HG03378 (cell line): ENCODE measurements around the gene UBL4A.
A peak's percentile ranks its signal among the peaks of the same experiment; 100 is the strongest.

Source experiments
- ATAC-seq: cut with Tn5 transposase; IDR thresholded peaks from one replicate; pipeline ENCODE4 v1.9.1; 2021; ENCODE audit warnings: mild to moderate bottlenecking, moderate library complexity; ENCODE audit not compliant: unreplicated experiment

Gene UBL4A

DNA sequence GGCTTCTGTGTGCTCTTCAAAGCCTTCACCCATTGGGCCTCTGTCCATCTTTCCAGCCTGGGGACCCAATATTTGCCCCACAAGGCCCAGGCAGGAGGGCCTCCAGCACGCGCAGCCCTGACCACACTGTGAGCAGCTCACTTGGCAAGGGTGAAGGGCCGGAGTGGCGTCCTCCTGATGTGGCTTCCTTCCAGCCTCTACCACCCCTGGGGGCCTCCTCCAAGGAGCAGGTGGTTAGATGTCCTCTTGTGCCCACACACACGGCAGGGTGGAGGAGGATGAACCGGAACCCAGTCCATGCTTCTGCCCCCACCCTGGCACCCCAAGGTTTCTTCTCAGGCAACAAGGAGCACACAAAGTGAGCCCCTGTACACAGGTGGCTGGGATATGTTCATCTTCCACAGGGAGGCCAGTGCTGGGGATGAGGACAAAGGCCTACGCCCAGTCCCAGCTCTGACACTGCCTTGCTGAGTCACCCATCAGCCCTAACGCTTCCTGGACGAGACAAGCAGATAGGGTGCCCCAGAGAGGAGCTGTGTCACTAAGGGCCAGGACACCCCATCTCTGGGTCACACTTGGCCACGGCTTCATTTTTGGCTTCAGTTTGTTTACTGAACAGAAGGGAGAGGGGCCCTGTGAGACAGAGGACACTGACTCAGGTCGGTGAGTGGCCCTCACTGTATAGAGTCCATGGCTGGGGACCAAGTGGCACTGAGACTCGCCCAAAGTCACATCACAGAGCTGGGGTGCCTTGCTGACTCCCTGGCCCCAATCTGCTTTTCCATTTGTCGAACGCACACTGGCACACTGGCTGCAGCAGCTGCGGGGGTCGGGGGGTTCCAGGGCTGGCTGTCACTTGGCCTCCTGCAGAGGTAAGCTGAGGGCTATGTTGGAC is 1.9 kb downstream of the UBL4A start:
- ATAC-seq = no peak

DNA sequence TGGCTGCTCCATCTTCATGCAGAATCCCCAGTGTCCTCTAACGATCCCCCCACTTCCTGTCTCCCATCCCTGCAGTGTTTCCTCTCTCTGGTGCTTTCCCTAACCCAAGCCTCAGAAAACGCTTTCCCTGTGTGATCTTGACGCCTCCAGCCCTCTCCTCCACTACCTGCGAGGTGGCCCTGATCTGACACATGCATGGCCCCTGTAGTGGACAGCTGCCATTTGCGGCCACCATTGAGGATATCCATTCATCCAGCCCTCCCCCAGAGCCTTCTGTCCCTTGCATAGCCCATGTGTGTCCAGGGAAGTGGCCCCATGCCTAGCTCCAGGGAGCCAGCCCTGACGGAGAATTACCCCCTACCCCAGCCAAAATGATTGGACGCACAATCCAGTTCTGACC is 3.1 kb downstream of the UBL4A start:
- no peak for ATAC-seq

DNA sequence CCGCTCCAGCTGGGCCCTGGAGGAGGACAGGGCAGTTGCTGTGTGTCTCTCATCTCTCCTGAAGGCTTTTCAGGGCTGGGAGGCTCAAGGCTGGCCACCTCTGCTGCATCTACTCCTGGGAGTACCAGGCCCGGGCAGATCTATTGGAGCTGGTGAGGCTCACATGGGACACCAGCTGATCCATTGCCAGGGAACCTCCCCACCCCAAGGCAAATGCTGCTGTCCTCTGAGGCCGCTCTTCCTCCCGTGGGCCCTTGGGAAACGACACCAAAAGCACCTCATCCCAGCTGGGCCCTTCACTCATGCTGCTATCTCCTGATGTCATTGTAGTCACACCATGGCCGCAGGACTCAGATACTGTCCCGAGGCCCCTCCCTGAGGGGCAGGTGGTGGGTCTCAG is 3.6 kb downstream of the UBL4A start:
- no peak for ATAC-seq

DNA sequence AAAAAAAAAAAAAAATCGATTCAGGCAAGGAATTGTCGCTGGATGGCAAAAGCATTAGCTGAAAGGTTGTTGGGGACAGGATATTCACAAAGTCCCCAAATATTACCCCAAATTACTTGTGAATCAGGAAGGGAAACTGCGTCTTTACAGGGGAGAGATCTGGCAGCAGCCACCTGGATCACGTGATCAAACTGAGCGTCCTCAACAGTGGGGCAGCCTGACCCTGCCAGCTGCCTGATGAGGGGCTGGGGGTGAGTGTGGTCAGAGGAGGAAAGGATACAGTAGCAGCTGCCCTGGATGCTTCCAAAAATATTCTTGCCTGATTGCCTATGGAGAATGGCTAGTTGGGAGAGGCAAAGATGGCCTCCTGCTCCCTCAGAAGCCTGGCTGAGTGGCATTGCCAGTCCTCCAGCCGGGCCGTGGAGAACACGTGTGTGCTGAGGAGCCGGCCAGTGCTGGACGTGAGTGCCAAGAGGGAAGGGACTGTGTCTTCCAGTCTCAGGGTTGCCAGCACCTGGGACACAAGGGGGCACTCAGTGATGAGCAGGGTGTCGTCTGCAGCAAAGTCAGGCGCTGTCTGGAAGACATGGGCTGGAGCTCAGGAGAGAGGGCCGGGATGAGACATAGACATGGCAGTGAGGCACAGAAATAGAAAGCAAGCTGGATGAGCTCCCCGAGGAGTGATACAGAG is 4.4 kb downstream of the UBL4A start:
- no peak for ATAC-seq

DNA sequence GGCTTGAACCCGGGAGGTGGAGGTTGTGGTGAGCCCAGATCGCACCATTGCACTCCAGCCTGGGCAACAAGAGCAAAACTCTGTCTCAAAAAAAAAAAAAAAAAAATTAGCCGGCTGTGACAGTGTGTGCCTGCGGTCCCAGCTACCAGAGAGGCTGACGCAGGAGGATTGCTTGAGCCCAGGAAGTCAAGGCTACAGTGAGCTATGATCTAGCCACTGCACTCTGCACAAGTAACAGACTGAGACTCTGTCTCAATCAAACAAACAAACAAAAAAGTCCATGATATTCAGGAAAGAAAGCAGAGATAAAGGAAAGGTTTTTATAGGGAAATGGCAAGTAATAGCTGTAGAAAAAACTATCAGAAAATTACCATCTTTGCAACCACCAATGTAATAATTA is 5.2 kb downstream of the UBL4A start:
- ATAC-seq = no peak

DNA sequence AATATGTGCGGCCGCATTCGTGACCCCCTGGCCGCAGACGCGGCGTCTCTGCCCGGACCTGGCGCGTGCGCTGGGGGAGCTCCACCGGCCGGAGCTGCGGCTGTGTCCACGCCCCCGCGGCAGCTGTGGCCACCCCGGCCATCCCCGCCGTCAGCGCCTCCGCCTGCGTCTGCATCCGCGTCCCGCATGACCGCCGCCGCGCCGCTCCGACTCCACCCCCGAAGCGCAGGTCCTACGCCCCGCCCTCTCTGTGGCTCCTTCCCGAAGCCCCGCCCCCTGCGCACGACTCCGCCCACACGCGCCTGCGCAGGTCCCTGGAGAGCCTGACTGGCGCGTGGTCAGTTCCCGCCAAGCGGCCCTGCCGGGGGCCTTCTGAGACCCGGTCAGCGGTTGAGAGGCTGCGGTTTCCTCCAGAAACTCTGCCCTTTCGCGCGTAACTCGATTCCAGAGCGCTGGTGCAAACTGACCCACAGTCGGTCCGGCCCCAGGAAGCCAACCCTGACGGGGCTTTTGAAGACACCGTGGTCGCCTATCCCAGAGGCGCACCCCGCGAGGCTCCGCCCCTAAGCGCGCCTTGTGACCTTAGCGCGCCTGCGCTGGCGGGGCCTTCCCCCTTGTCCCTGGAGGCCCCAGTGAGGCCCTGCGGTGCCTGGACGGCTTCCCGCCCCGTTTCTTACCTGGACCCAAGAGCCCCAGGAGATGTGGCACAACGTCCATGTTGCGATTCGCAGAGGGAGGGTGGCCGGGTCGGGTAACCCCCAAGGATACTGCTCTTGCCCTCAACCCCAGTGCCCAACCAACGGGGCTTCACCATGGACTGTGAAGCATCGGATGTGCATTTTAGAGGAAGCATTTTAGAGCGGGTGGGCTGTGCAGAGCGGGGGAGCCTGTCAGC is 7.4 kb downstream of the UBL4A start, which contains the start of gene LAGE3:
Gene LAGE3 (minus strand): TSS at position 554 of the 895 bp plus-strand sequence. CDS start 366 bp downstream, at position 188.
- peak; percentile 54 for ATAC-seq

DNA sequence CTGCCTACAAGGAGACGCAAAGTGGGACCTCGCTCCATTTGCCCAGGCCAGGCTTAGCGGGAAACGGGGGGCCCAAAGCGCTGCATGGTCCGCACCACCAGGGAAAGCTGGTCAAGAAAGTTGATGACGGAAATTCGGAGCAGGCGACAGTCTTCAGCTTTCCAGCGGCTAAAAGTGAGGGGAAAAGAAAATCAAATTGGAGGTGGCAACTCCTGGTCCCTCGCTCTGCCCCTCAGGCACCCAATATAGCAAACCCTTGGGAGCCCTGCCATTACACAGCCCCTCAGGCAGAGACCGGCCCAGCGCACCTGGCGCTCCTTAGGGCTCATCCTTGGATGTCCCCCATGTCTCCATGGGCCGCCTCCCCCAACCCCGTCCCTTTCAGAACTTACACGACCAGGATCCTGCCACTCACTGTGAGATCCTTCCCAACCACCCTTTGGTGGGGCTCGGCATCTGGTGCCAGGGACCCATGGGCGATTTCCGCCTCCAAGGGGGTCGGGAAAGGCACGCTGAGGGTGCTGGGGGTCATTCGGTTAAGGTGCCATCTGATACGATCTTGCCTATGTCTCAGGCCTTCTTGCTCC is 8.4 kb downstream of the UBL4A start:
- no peak for ATAC-seq

DNA sequence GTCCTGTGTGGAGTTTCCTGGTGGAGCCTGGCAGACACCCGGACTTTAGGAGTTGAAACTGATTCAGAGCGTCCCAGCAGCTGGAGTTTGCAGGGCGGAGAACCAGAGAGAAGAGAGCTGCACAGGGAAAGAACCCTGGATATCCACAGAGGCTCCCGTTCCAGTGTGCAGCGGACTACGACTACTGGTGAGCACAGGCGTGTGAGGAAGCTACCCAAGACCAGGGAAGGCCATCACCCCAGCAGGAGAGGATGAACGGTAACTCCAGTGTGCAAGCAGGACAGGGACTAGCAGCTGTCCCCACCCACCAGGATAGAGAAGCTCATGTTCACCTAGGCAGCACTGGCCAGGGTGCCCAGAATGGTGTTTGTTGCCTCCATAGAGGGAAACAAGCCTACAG is 9.6 kb downstream of the UBL4A start:
- ATAC-seq = no peak

DNA sequence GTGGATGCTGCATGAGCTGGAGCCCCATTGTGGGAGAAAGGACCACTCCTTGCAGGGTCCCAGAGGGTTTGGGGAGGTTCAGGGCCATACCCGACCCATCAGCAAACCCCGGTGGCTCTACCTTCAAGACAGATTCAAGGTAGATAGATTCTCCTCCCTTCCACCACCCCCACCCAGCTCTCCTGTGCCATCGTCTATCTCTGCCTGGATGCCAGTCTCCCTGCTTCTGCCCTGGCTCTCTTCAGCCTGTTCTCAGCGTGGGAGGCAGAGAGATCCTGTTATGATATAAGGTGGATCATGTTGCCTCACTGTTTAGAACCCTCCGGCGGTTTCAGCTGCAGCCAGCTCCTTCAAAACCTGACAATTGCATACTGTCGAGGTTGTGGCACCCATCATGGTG is 12.7 kb downstream of the UBL4A start:
- ATAC-seq = no peak

DNA sequence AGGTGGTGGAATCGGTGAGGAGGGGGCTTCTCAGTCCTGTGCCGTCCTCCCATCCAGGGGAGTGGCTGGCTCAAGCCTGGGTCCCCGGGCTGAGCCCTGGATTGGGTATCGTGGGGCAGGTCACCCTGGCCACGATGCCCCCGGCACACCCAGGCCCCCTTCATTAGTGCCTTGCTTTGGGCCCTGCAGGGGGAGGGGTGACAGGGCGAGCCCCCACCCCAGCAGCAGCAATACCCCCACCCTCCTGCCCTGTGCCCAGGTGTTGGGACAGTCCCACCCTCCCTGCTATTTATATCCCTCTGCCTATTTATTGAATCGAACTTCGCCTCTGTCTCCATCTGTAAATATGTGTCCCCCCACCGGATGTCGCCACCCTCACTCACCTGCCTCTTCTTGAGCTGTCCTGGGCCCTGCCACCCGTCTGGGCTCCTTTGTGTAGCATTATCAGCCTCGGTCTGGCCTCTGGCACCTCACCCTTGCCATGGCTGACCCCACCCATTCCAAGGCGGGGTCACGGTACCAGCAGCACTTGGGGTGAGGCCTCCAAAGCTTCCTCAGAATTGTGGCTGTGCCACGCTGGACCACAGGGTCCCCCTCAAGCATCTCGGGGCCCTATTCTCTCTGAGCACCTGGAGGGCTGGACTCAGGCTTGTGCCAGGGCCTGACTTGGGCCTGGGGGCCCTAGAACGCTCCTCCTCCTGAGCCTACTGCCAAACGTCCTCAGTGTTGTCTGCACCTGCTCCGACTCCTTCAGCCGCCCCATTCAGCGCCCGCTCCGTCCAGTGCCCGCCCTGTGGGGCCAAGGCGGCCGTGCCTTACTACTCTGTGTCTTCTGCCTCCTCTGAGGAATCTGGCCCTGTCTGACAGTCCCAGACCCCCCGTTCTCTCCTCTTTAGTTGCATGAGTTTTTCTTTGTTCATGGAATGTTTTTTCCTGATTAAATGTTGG is 13.5 kb downstream of the UBL4A start:
- no peak for ATAC-seq

DNA sequence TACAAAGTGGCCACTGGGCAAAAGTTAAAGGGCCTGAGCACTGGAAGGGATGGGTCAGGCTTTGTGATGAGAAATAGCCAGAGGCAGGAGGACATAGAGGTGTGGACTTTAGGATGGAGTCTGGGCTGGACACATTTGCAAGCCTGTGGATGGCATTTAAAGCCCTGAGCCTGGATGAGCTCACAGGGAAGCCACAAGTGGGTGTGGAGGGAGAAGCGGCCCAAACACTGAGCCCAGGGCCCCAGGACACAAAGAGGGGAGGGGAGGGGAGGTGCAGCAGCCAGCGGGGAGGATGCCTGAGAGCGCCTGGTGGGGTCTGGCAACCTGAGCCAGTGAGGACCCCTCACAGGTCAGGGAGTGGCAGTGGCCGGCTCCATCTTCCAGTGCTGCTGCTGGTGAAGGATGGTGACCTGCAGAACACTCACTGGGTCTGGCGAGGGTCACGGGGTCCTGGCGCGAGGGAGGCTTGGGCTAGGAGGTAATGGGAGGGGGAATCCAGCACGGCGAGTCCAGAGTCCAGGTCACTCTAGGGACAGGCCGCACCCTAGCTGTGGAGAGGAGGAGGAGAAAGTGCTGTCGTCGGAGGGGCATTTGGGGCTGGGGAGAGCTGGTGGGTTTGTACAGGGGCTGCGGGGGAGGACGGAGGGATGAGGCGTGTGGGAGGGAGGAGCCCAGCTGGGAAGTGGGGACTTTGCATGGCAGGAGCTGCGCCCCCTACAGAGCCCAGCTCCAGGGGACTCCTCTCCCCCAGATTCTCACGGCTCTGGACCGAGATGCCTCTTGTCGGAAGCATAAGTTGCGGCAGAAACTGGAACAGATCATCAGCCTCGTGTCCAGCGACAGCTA is 14.4 kb downstream of the UBL4A start:
- no peak for ATAC-seq

DNA sequence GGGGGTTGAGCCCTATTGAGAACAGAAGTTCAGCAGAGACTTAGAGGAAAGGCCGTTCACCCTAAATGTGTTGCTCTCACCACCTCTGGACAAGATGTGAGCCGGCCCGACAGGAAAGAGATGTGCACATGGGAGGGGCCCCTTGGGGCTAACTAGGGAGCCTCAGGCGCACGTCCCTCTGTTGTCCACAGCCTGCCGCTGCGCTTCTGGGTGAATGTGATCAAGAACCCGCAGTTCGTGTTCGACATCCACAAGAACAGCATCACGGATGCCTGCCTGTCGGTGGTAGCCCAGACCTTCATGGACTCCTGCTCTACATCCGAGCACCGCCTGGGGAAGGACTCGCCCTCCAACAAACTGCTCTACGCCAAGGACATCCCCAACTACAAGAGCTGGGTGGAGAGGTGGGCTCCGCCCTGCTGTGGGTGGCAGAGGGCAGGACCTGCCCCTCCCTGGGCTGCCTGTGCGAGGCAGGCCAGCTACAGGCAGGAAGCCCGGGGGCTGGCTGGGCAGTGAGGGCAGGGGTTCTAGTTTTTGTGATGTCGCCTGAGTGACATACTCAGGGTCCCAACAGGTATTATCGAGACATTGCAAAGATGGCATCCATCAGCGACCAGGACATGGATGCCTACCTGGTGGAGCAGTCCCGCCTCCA is 15.4 kb downstream of the UBL4A start:
- no peak for ATAC-seq

DNA sequence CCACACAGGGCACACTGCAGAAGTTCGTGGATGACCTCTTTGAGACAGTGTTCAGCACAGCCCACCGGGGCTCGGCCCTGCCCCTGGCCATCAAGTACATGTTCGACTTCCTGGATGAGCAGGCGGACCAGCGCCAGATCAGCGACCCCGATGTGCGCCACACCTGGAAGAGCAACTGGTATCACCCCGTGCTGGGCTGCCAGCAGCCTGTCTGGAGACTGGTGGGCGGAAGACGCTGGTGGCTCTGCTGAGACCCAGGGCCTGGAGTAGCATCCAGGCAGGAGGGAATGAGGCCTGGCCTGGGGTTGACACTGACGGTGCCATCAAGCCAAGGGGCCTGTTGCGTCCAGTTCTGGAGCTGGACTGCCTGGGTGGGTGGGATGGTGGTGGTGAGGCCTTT is 16.0 kb downstream of the UBL4A start:
- ATAC-seq = no peak

DNA sequence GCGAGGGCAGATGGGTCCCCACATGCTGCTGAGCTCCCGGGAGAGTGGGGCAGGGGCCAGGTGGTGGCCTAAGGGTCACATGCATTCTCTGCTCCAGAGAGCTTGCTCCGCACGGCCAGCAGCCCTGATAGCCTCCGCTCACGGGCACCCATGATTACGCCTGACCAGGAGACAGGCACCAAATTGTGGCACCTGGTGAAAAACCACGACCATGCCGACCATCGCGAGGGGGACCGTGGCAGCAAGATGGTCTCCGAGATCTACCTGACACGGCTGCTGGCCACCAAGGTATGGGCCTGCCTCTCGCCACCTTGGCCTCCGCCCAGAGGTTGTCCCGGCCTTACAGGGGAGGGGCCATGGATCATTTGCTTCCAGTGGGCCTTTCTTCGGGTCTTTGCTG is 16.5 kb downstream of the UBL4A start:
- no peak for ATAC-seq

DNA sequence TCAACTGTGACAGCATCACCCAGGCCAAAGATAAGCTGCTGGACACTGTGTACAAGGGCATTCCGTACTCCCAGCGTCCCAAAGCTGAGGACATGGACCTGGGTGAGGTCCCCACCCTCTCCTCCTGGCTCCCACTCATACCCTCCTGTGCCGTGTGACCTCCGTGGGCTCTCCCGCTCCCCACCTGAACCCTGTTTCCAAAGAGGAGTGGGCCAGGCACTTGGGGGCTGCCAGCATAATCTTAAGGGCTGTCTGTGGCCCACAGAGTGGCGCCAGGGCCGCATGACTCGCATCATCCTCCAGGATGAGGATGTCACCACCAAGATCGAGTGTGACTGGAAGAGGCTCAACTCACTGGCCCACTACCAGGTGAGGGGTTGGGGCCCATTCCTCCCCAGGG is 17.3 kb downstream of the UBL4A start:
- no peak for ATAC-seq

DNA sequence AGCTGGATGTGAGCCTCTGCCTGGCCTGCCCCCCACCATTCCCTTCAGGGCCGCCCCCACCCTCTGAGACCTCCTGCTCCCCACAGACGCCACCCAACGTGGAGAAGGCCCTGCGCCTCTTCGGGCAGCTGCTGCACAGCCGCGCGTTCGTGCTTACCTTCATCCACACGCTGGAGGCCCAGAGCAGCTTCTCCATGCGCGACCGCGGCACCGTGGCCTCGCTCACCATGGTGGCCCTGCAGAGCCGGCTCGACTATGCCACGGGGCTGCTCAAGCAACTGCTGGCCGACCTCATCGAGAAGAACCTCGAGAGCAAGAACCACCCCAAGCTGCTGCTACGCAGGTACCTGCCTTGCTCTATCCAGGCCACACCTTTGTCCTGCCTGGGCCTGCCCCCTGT is 18.2 kb downstream of the UBL4A start:
- ATAC-seq = no peak

DNA sequence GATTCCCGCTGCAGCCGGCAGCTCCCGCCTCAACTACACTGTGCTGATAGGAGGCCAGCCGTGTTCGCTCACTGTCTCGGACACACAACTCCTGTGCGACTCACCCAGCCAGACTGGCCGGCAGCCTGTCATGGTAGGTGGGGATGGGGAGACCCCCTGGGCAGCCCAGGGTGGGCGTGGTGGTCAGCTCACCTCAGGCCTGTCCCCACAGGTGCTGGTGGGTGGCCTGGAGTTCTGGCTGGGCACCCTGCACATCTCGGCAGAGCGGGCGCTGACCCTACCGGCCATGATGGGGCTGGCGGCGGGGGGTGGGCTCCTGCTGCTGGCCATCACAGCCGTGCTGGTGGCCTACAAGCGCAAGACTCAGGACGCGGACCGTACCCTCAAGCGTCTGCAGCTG is 18.9 kb downstream of the UBL4A start:
- ATAC-seq = no peak

DNA sequence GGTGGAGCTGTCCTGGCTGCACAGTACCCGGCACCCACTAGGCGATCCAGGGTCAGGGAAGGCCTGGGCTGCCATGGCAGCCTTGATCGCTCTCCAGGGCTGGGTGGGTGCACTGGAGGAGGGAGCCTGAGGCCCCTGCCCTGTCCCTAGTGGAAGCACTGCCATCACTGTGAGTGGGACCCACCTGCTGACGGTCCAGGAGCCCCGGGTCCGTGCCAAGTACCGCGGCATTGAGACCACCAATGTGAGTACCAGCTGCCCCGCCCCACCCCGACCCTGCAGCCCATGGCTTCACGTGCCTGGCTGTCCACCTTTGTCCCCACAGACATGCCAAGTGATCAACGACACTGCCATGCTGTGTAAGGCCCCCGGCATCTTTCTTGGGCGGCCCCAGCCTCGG is 19.5 kb downstream of the UBL4A start:
- no peak for ATAC-seq
